ENCODE data around the gene RHPN2. TPM values are rescaled to one million over a fixed set of nuclear protein-coding genes. Genes with fewer than 3 reads are reported as not detected.

Gene RHPN2
- total RNA-seq, 2 experiments from 2014 or later: 2.1 to 6.4 TPM

DNA sequence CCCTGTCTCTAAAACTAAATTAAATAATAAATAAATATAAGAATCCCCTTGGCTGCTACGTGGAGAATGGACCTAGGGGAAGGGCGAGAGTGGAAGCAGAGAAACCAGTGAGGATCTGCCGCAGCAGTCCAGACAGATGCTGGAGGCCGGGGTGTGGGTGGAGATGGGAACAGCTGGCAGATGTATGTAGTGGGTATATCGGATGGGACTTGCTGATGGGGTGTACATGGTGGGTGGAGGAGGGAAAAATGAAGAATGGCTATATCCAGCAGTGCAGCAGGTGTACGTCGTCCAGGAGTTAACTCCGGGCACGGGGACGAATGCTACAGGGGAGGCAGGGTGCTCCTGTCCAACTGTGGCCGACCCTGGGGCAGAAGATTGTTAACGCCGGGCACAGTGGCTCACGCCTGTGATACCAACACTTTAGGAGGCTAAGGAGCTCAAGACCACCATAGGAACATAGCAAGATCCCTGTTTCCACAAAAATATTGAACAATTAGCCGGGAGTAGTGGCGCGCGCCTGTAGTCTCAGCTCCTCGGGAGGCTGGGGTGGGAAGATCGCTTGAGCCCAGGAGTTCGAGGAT is 93.6 kb downstream of the RHPN2 start:
- TSS peak; percentile 82 for BruUV-seq (replicated peaks)

DNA sequence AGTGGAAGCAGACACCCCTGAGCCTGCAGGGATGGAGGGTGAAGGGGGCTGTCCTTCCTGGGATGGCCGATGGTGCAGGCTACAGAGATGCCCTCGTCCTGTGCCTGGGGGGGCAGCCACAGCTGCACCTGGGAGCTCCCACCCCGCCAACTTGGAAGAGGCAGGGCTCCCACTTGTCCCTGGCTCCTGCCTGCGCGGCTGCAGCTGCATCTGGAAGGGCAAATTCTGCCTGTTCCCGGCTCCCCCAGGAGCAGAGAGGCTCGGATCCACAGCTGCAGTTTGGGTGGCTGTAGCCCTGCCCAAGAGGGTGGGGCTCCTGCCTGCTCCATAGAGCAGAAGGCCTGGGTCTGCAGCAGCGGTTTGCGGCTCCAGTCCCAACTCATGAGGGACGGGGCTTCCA is 95.1 kb downstream of the RHPN2 start:
- no peak for TF ChIP-seq EZH2phosphoT487 (IDR thresholded peaks at IDR 0.05; ENCODE audit: borderline replicate concordance, low read depth, low read length)
- TF ChIP-seq, protein P1, sequence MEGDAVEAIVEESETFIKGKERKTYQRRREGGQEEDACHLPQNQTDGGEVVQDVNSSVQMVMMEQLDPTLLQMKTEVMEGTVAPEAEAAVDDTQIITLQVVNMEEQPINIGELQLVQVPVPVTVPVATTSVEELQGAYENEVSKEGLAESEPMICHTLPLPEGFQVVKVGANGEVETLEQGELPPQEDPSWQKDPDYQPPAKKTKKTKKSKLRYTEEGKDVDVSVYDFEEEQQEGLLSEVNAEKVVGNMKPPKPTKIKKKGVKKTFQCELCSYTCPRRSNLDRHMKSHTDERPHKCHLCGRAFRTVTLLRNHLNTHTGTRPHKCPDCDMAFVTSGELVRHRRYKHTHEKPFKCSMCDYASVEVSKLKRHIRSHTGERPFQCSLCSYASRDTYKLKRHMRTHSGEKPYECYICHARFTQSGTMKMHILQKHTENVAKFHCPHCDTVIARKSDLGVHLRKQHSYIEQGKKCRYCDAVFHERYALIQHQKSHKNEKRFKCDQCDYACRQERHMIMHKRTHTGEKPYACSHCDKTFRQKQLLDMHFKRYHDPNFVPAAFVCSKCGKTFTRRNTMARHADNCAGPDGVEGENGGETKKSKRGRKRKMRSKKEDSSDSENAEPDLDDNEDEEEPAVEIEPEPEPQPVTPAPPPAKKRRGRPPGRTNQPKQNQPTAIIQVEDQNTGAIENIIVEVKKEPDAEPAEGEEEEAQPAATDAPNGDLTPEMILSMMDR (conservative IDR thresholded peaks at IDR 0.05; ENCODE audit: low read length): no peak
- H3K27ac ChIP-seq (ENCODE audit: low read depth, low read length, poor library complexity, severe bottlenecking): no peak overlapping the region
- no peak for DNase-seq (ENCODE audit: low spot score)
- H3K36me3 ChIP-seq (ENCODE audit: insufficient read depth, low read length): peaks cover 22% of the 10 kb centered on the region; the same call in 1 of the 2 replicates
- ChIA-PET CTCF (ENCODE audit: unreplicated experiment) (no interaction called here), POLR2A (no interaction called here)
- H3K4me3 ChIP-seq (ENCODE audit: low read depth, low read length, poor library complexity, severe bottlenecking): no peak overlapping the region
- BruUV-seq (replicated peaks): no TSS peak
- peaks cover 15% of the 10 kb centered on the region for H3K79me2 ChIP-seq (ENCODE audit: insufficient read depth, low read depth, low read length)
- no peak overlapping the region for H2AFZ ChIP-seq (ENCODE audit: low read length)
- H3K9me2 ChIP-seq (ENCODE audit: insufficient read depth, low read length): no peaks in the 10 kb centered on the region
- intact Hi-C loops (cut with micrococcal nuclease; ENCODE audit: unreplicated experiment): no loop called here
- no peaks in the 10 kb centered on the region for H3K9me3 ChIP-seq (ENCODE audit: low read length)
- peaks cover 5% of the 10 kb centered on the region for H3K4me1 ChIP-seq (ENCODE audit: insufficient read depth, low read length, poor library complexity, severe bottlenecking)
- no peak overlapping the region for H3K4me2 ChIP-seq (ENCODE audit: low read length)
- no peaks in the 10 kb centered on the region for H4K20me1 ChIP-seq (ENCODE audit: insufficient read depth, low read length)

More for the DNA sequence above, 93.6 kb downstream of the RHPN2 start:
- Histone ChIP-seq H4K20me1 (ENCODE audit: insufficient read depth, low read length) (no peaks in the 10 kb centered on the region), H3K27ac (ENCODE audit: low read depth, low read length, poor library complexity, severe bottlenecking) (no peak overlapping the region), H3K4me1 (ENCODE audit: insufficient read depth, low read length, poor library complexity, severe bottlenecking) (peaks cover 5% of the 10 kb centered on the region), H3K9me3 (ENCODE audit: low read length) (no peaks in the 10 kb centered on the region), H3K4me3 (ENCODE audit: low read depth, low read length, poor library complexity, severe bottlenecking) (peak overlapping the region; percentile 75), H3K36me3 (ENCODE audit: insufficient read depth, low read length) (peaks cover 27% of the 10 kb centered on the region; the same call in 1 of the 2 replicates), H2AFZ (ENCODE audit: low read length) (peak overlapping the region; percentile 36; the same call in 1 of the 2 replicates), H3K79me2 (ENCODE audit: insufficient read depth, low read depth, low read length) (peaks cover 15% of the 10 kb centered on the region), H3K4me2 (ENCODE audit: low read length) (peak overlapping the region; percentile 86), H3K9me2 (ENCODE audit: insufficient read depth, low read length) (no peaks in the 10 kb centered on the region)
- no peak for DNase-seq (ENCODE audit: low spot score)
- TF ChIP-seq, protein P1 (conservative IDR thresholded peaks at IDR 0.05; ENCODE audit: low read length): no peak
- no peak for TF ChIP-seq EZH2phosphoT487 (IDR thresholded peaks at IDR 0.05; ENCODE audit: borderline replicate concordance, low read depth, low read length)
- intact Hi-C loops (cut with micrococcal nuclease; ENCODE audit: unreplicated experiment): loop anchor here (5.0 to 10.0 kb wide), 2 partner anchors 114 to 294 kb away; partner anchors contain the start of genes ANKRD27, GPATCH1 and RGS9BP
- POLR2A ChIA-PET: interaction anchor here (0.6 to 1.0 kb wide), 6 partner anchors 62 to 858 kb away, joined by 3 to 5 read pairs (median 3); no protein-coding TSS in a partner anchor
- CTCF ChIA-PET (ENCODE audit: unreplicated experiment): no interaction called here

DNA sequence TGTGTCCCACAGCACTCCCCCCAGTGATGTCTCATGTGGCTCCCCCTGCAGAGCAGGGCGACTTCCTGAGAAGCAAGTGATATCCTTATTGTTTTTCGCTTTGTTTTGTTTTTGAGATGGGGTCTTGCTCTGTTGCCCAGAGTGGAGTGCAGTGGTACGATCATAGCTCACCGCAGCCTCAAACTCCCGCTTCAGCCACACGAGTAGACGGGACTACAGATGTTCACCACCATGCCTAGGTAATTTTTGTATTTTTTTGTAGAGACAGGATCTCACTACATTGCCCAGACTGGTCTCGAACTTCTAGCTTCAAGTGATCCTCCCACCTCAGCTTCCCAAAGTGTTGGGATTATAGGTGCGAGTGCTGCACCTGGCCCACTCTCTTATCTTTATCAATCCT is 97.9 kb downstream of the RHPN2 start:
- Histone ChIP-seq H3K79me2 (ENCODE audit: insufficient read depth, low read depth, low read length) (peaks cover 15% of the 10 kb centered on the region), H3K9me3 (ENCODE audit: low read length) (no peaks in the 10 kb centered on the region), H3K27ac (ENCODE audit: low read depth, low read length, poor library complexity, severe bottlenecking) (no peak overlapping the region), H4K20me1 (ENCODE audit: insufficient read depth, low read length) (no peaks in the 10 kb centered on the region), H3K4me1 (ENCODE audit: insufficient read depth, low read length, poor library complexity, severe bottlenecking) (peaks cover 5% of the 10 kb centered on the region), H3K4me3 (ENCODE audit: low read depth, low read length, poor library complexity, severe bottlenecking) (no peak overlapping the region), H2AFZ (ENCODE audit: low read length) (no peak overlapping the region), H3K4me2 (ENCODE audit: low read length) (no peak overlapping the region), H3K9me2 (ENCODE audit: insufficient read depth, low read length) (no peaks in the 10 kb centered on the region), H3K36me3 (ENCODE audit: insufficient read depth, low read length) (peaks cover 26% of the 10 kb centered on the region)
- no TSS peak for BruUV-seq (replicated peaks)
- intact Hi-C loops (cut with micrococcal nuclease; ENCODE audit: unreplicated experiment): no loop called here
- ChIA-PET CTCF (ENCODE audit: unreplicated experiment) (no interaction called here), POLR2A (interaction anchor here (0.6 kb wide), 1 partner anchor 273 kb away, joined by 3 read pairs; no protein-coding TSS in a partner anchor)
- TF ChIP-seq EZH2phosphoT487 (IDR thresholded peaks at IDR 0.05; ENCODE audit: borderline replicate concordance, low read depth, low read length): no peak
- TF ChIP-seq, protein P1 (conservative IDR thresholded peaks at IDR 0.05; ENCODE audit: low read length): no peak
- no peak for DNase-seq (ENCODE audit: low spot score)
